ENCODE measurements around the gene CHKA.

The CHKA gene

DNA sequence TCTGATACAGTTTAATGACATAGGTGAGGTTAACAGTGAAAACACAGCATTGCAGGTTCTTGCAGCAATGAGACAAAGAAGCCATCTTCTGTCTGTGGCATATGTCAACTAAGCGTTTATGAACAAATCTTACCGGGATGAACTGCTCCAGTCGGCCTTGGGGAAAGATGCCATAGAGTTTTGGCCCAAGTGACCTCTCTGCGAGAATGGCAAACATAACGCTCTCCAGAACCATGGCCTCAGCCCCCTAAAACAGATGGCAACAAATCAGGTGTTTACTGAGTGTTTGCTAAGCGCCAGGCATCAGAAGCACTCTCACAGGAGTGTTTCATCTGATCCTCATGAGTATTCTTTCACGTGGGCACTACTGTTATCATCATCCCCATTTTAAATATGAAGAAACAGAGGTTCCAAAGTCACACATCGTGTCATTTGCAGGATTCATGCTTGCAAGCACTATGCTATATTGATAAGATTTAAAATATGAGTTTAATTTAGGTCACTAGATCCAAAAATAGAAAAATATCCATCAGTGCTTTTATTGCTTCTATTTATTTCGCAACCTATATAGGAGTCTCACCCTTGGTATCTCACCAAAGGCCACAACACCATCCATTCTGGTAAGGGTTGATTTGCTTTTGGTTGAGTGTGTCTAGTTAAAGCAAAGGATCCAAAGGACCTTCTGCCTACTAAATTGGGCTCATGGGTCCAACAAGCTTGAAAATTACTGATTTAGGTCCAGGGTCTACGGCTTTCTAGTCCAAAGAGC is 46.4 kb downstream of the CHKA start:
- DNase-seq (ENCODE audit: low read depth in 1 of 2, low spot score in 1 of 2) = no peak

DNA sequence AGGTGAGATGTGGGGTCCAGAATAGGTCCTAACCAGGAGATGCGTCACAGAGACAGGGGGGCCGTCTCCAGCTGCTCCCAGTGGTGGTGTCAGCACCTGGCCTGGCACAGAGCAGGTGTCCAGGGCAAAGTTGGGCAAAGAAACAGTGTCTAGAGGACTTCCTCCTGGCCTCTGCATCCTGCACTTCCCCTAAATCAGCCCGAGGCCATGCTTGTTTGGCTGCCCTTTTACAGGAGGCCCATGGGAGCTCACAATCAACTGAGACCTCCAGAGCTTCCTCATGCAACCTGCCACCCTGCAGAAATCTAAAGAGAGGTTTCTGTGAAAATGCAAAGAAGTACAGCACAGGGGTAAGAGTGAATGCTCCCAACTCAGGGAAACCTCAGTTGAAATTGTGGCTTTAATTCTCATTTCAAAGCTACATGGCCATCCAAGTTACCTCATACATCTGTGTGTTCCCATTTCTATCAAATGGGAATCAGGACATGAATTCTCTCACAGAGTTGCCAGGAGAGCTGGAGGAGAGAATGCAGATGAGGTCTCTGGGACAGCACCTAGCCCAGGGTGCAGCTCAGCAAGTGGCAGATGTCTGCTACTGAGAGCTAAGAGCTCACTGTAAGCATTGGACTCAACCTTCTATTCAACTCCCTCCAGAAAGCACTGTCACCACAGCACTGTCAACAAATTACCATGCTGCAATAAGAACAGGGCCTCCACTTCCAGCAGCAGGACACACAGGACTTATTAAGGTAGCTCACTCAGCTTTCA is 49.7 kb downstream of the CHKA start:
- no peak for DNase-seq (ENCODE audit: low read depth in 1 of 2, low spot score in 1 of 2)

GRCh38 chr11:68067991-68068390 is 53.2 kb downstream of the CHKA start:
- no peak for DNase-seq (ENCODE audit: low read depth in 1 of 2, low spot score in 1 of 2)

DNA sequence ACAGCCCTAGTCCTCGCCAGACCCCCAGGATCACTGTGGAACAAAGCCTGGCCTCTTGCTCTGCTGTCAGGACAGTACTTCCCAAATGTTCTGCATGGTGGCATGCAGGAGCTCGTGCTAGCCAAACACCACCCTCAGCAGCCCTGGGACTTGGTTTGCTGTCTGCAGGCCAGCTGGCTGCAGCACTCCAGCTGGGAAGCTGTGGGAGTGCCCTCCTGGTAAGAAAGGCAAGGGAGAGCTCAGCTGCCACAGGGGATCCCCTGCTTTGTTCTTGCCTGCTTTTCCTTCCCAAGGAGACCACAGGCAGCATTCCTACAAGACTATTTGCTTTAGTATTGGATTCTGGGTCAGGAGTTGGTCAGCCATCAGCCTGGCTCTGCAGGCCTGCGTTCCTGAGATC is 54.4 kb downstream of the CHKA start:
- DNase-seq (ENCODE audit: low read depth in 1 of 2, low spot score in 1 of 2) = no peak

GRCh38 chr11:68065841-68066240 is 55.3 kb downstream of the CHKA start:
- DNase-seq (ENCODE audit: low read depth in 1 of 2, low spot score in 1 of 2) = no peak

- DNase-seq (ENCODE audit: low read depth in 1 of 2, low spot score in 1 of 2) = no peak
These were observed 56.3 kb downstream of the CHKA start for GRCh38 chr11:68064926-68065325.

DNA sequence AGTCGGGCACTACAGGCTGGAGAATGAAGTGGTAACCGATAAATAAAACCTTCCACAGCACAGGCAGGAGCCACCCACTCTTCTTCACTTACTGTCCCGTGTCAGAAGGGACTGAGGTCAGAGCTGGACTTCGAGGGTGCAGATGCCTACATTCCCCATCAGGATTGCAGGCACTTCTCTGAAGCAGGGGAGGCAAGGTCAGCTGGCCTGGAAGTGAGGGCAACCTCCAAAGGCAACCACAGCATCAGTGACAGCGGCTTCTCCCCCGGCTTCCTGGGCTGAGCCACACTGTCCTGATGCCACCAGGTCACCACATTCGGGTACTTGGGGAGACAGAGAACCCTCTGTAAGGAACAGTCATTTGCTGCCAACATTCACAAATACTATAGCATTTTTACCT is 59.7 kb downstream of the CHKA start:
- no peak for DNase-seq (ENCODE audit: low read depth in 1 of 2, low spot score in 1 of 2)

DNA sequence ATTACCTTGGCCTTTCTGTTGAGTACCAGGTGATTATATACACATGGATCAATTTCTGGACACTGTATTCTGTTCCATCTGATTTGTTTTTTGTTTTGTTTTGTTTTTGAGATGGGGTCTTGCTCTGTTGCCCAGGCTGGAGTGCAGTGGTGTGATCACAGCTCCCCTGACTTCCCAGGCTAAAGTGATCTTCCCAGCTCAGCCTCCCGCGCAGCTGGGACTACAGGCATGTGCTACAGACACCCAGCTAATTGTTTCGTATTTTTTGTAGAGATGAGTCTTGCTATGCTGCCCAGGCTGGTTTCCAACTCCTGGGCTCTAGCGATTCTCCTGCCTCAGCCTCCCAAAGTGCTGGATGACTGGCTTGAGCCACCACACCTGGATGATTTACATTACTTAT is 63.4 kb downstream of the CHKA start:
- DNase-seq (ENCODE audit: low read depth in 1 of 2, low spot score in 1 of 2) = no peak

DNA sequence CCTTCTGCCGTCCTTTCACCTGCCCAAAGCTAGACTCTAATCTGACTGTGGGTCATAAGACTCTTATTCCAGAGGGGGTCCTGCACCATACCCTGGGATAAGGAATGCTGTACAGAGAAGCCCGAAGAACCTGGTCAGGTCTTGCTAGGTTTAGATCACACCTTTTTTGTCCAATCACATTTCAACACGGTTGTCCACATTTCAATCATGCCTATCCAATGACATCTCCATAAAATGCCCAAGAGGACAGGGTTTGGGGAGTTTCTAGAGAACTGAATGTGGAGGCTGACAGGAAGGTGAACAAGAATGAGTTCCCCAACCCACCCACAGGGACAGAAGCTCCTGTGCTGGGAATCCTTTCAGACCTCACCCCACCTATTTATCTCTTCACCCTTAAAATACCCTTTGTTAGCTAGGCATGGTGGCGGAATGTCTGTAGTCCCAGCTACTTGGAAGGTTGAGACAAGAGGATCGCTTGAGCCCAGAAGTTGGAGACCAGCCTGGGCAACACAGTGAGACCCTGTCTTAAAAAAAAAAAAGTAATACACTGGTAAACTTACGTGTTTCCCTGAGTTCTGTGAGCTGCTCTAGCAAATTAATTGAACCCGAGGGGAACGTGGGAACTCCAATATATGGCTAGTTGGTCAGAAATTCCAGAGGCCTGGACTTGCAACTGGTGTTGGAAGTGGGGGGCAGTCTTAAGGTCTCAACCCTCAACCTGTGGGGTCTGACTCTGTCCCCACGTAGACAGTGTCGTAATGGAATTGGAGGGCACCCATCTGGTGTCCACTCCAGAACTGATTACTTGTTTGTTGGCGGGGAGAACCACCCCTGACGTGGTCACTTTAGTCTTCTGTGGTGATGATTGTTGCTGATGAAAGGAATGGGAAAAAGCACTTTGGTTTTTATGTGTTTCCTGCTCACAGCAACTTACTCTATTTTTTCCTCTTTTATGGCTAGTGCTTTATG is 64.6 kb downstream of the CHKA start:
- no peak for DNase-seq (ENCODE audit: low read depth in 1 of 2, low spot score in 1 of 2)

DNA sequence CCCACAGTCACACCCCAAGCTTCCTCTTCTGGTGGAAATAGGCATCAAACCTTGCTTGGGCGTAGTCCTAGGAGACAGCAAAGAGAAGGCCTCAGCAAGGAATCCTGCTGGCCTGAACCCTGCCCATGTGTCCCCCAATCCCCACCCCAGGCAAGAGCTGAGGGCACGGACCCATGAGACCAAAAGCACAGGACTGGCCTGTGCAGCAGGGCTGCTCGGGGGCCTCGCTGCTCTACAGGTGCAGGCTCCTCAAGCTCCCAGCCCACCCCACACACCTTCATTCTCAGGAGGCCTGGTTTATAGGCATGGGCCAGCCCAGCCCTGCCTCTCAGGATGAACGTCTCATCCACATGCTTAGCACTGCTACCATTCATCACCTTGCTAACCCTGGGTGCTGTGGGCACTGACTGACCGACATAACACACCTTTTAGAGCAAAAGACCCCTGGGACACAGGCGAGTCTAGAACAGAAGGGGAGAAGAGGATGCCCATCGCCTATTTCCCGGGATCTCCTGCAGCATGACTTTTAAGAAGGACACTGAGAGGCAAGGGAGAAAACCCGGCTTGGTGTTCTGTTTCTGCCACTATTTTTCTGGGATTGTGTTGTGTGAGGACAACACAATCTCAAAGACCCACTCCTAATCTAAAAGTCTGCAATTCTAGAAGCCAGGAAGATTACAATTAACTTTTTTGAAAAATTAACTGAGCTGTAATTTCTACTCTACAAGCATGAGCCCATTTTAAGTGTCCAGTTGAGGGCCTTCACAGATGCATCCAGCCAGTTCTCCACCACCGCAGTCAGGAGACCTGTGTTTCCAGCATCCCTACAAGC is 67.0 kb downstream of the CHKA start:
- no peak for DNase-seq (ENCODE audit: low read depth in 1 of 2, low spot score in 1 of 2)

GRCh38 chr11:68053117-68053516 is 68.1 kb downstream of the CHKA start:
- no peak for DNase-seq (ENCODE audit: low read depth in 1 of 2, low spot score in 1 of 2)

DNA sequence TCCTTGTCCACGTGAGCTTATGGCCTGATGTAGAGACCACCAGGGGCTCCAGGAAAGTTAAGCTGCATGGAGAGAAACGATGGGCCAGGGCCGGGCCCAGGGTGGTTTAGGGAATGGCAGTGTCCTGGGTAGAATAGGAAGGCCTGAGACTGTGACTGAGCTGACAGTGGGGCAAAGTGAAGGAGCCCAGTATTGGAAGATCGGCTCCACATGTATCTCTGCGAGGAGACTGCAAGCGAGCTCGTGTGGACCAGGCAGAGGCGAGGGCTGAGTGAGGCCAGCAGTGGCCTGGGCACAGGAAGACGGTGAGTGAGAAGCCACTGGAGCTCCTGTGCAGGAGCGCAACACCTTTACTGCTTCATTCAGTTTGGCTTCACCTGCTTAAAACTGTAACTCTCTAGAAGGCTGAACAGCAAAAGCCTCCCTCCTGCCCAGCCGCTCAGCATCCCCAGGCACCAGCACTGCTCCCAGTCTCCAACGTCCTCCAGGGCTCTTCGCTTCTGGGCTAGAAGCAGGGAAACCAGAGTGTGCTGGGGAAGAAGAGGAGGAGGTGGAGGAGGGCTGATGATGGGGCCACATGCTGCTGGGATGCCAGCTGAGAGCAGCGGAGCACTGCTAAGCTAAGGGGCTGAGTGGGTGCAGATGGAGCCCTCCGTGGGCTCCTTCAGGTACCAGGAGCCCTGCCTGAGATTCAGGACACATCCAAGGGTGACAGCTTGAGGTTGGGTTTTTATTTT is 68.9 kb downstream of the CHKA start:
- no peak for DNase-seq (ENCODE audit: low read depth in 1 of 2, low spot score in 1 of 2)

GRCh38 chr11:68051191-68052136 is 69.7 kb downstream of the CHKA start:
- no peak for DNase-seq (ENCODE audit: low read depth in 1 of 2, low spot score in 1 of 2)

DNA sequence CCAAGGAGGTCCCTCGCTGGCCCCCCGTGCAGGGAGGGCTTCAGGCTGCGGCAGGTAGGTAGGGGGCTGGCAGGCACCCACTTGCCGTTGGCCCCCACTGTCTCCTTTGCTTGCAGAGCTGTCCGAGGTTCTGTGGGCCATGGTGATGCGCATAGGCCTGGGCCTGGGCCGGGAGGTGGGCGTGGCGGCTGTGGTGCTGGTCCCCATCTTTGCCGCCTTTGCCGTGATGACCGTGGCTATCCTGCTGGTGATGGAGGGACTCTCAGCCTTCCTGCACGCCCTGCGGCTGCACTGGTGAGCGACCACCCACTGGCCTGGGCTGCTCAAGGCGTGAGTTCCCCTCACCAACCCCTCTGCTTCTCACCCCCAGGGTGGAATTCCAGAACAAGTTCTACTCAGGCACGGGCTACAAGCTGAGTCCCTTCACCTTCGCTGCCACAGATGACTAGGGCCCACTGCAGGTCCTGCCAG is 70.8 kb downstream of the CHKA start:
- no peak for DNase-seq (ENCODE audit: low read depth in 1 of 2, low spot score in 1 of 2)

DNA sequence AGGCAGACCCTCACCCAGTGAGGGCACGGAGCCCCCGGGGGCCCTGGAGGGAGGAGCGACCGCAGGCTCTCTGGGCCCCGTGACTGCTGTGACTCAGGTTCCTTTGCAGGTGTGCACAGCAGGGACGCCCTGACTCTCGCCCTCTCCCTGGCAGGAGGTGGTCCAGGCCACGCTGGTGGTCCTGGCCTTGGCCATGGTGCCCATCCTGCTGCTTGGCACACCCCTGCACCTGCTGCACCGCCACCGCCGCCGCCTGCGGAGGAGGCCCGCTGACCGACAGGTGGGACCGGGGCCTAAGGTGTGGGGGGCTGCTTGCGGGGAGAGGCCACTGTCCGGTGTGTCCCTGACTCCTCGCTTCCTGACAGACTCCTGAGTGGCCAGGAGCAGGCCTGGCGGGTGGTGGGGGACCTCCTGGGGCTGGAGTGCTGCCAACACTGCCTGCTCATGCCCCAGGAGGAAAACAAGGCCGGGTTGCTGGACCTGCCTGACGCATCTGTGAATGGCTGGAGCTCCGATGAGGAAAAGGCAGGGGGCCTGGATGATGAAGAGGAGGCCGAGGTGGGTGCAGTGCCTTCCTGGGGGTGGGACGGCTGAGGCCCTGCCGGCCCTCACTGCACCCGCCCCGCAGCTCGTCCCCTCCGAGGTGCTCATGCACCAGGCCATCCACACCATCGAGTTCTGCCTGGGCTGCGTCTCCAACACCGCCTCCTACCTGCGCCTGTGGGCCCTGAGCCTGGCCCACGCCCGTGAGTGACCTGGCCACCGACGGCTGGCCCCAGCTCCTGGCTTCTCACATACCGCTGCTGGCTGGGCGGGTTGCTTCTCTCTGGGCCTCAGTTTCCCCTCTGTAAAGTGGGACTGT is 71.4 kb downstream of the CHKA start:
- DNase-seq (ENCODE audit: low read depth in 1 of 2, low spot score in 1 of 2) = no peak

GRCh38 chr11:68048681-68049508 is 72.3 kb downstream of the CHKA start:
- no peak for DNase-seq (ENCODE audit: low read depth in 1 of 2, low spot score in 1 of 2)
